ENCODE measurements around the gene INSYN1.
"Not testable (repeated sequence)": the region's sequence is repeated elsewhere in the genome, so short reads cannot be mapped to it uniquely, and the experiment has no call there.

INSYN1 gene, protein sequence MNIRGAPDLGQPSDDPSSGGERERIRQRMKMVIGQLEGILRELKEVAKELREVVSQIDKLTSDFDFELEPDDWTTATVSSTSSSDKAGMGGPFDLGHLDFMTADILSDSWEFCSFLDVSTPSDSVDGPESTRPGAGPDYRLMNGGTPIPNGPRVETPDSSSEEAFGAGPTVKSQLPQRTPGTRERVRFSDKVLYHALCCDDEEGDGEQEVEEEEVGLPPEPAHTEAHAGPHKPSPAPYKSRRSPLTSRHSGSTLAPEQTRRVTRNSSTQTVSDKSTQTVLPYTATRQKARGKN

DNA sequence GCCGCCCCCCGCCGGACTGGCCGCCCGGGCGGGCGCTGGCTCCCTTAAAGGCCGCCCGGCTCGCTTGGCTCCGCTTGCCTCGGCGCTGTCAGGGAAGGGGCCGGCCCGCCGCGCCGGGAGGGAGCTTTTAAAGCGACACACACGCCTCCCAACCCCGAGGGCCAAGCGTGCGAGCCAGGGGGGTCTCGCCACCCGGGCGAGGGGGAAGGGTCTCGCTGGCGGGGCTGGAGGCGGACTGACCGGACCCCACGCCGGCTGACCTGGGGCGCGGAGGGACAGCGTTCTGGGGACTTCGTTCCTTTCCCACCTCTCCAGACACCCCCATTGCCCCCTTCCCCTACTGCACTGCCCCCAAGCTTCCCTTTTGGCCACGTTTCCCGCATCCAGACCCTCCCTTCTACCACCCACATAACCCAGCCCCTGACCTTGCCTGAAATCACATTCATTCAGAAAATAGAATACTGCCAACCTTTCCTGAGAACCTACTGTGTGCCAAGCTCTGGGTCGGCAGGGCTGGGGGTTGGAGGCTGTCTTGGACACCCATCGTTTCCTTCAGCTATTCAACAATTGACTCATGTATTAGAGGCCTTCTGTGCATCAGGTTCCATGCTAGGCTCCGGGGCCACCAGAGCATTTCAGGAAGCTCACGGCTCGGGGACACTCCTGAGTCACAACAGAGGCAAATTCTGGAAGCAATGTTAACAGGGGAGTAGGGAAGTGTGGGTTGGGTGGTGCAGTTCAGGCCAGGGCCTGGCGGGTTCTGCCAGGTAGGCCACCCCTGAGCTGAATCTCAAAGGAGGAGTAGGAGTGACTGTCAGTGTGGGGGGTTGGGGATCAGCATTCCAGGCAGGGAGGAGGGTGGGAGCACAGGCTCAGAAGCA is at the start of gene INSYN1:
Gene INSYN1 (minus strand): TSS at position 102 of the 881 bp plus-strand sequence. CDS start 2,221 bp downstream, outside the sequence.
- ATAC-seq = no peak
- no peaks in the 10 kb centered on the region for H3K9me3 Mint-ChIP-seq
- H3K36me3 Mint-ChIP-seq = no peaks in the 10 kb centered on the region
- no peak for DNase-seq (ENCODE audit: low spot score in 2 of 2)
- H3K27ac Mint-ChIP-seq = no peak within 1 kb of the TSS
- no peaks in the 10 kb centered on the region for H3K4me1 Mint-ChIP-seq
- no peak within 1 kb of the TSS for H3K4me3 Mint-ChIP-seq

DNA sequence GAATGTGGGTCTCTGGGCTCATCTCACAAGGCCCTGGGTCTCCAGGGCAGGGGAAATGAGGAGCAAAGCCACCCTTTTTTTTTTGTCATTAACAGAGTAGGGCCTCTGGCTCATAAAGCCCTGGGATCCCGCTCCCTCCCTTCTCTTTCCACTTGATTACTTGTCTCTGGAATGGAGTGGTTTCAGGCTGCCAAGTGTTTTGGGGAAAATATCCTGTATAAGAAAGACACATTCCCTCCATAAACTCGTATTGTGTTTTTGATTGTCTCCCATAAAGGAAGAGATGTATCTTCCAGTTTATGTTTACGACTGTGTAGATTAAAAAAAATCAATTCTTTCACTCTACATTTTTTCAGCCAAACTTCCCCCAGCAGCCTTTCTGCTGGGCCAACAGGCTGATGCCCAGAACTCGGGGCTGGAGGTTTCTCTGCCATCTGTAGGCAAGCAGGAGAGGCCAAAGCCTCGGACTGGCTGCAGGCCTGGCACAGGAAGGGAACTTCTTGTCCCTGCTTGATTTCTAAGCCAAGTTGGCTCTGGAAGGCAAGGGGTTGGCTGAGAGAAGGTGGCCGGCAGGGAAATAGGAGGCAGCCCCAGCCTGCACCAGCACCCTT is 49.4 kb upstream of the INSYN1 start:
- no peaks in the 10 kb centered on the region for H3K9me3 Mint-ChIP-seq
- no peak overlapping the region for H3K27ac Mint-ChIP-seq
- no peak overlapping the region for H3K4me3 Mint-ChIP-seq
- no peak for DNase-seq (ENCODE audit: low spot score in 2 of 2)
- H3K4me1 Mint-ChIP-seq = no peaks in the 10 kb centered on the region
- no peaks in the 10 kb centered on the region for H3K36me3 Mint-ChIP-seq
- ATAC-seq = no peak

DNA sequence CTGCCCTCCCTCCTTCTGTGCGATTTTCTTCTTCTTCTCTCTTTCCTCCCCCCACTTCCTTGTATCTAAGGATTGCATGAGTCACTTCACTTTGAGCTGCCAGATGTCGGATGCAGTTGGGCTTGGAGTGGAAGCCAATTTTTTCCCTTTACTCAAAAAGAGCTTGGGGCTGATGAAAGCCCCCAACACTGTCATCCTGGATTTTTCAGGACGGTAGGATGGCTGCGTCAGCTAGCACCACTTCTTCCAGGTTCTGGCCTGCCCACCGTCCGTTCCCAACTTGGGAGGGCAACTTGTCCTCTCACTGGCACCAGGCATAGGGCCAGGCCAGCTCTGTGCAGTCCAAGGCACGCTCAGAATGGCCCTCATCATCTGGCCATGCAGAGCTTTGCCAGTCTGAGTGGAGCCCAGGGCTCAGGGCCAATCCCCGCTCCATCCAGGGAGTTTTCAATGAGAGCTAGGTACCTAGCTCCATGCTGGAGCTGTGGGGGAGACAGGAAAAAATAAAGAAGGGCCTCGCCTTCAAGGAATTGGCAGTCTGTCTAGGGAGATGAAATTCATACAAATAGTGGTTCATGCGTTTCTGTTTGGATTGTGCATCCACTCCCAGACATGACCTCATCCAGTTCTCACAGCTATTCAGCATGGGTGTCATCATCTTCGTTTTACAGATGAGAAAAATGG is 47.7 kb upstream of the INSYN1 start:
- Mint-ChIP-seq H3K27ac (no peak overlapping the region), H3K36me3 (no peaks in the 10 kb centered on the region), H3K9me3 (no peaks in the 10 kb centered on the region), H3K4me3 (no peak overlapping the region), H3K4me1 (no peaks in the 10 kb centered on the region)
- no peak for ATAC-seq
- no peak for DNase-seq (ENCODE audit: low spot score in 2 of 2)

DNA sequence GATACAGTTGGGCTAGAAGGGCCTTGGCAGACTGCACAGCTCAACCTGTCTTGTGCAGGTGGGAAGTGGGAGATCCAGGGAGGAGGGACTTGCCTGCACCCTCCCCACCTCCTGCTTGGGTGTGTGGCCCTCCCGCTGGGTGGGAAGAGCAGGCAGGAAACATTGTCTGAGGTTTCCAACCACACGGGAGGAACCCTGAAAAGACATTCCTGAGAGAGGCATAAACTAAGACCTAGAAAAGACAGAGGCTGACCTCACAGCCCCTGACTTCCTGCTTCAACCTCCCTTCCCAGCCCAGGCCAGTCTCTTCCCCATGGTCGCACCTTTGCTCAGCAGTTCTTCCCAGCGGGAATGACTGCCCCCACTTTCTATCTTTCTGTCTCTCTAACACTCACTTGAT is 46.3 kb upstream of the INSYN1 start:
- no peak overlapping the region for H3K4me3 Mint-ChIP-seq
- no peaks in the 10 kb centered on the region for H3K9me3 Mint-ChIP-seq
- H3K4me1 Mint-ChIP-seq = no peaks in the 10 kb centered on the region
- no peak overlapping the region for H3K27ac Mint-ChIP-seq
- ATAC-seq (no peak), DNase-seq (ENCODE audit: low spot score in 2 of 2) (no peak)
- H3K36me3 Mint-ChIP-seq = no peaks in the 10 kb centered on the region

DNA sequence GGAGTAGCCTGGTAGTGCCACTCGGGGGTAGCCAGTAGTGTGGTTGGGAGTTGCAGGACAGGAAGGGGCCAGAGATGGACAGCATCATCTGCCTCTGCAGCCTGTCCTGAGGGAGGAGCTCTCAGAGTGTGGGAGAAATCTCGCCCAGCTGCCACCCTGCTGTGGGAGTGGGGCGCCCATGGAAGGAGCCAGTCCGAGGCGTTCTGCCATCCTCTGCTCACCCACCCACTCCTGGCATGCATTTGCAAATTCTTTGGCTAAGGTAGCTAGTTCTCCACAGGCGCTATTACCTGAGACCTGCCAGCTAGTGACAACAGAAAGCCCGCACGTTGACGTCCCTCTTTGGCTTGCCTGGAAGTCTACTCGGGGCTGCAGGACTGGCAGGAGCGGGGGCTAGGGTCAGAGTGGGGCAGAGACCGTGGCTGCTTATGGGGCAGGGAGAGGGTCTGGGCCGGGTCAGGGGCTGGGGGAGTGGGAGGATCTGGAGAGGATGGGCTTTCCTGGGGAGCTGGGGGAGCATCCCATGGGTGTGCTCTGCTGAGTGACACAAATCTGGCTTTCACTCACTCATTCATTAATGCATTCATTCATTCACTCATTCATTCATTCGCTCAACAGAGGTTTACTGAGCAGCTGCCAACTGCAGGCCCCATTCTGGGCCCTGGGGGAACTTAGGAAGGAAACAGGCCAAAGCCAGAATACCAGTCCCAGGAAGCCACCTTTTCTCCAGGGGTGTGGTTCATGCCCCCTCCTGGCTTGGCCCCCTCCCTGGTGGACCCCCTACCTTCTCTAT is 44.4 kb upstream of the INSYN1 start:
- no peak overlapping the region for H3K4me3 Mint-ChIP-seq
- DNase-seq (ENCODE audit: low spot score in 2 of 2) = no peak
- ATAC-seq = no peak

DNA sequence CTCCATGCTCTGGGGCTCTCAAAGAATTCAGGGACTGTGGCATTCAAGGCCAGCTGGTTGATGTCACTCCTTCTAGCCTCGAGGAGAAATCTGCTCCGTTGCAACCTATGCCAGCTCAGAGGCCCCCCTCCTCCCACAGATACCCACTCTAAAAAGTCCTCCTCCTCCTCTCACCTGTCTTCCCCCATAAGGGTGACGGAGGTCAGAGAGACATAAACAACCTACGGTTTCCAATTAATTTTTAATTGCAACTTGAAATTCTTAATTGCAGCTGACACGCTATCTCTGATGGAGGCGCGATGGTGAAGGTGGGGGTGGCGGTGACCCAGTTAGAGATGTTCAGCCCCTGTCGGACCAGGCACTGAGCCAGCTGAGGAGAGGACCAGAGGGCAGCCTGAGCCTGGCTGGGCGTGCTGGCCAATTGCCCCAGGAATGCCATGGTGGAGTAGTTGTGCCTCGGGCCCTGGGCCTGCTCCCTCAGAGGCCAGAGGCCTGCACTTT is 43.2 kb upstream of the INSYN1 start:
- H3K27ac Mint-ChIP-seq = no peak overlapping the region
- no peaks in the 10 kb centered on the region for H3K36me3 Mint-ChIP-seq
- H3K4me3 Mint-ChIP-seq = no peak overlapping the region
- no peaks in the 10 kb centered on the region for H3K4me1 Mint-ChIP-seq
- no peak for DNase-seq (ENCODE audit: low spot score in 2 of 2)
- no peaks in the 10 kb centered on the region for H3K9me3 Mint-ChIP-seq
- ATAC-seq = no peak

More for the DNA sequence above, 44.4 kb upstream of the INSYN1 start:
- H3K9me3 Mint-ChIP-seq = no peaks in the 10 kb centered on the region
- H3K4me1 Mint-ChIP-seq = no peaks in the 10 kb centered on the region
- no peak overlapping the region for H3K27ac Mint-ChIP-seq
- no peaks in the 10 kb centered on the region for H3K36me3 Mint-ChIP-seq

DNA sequence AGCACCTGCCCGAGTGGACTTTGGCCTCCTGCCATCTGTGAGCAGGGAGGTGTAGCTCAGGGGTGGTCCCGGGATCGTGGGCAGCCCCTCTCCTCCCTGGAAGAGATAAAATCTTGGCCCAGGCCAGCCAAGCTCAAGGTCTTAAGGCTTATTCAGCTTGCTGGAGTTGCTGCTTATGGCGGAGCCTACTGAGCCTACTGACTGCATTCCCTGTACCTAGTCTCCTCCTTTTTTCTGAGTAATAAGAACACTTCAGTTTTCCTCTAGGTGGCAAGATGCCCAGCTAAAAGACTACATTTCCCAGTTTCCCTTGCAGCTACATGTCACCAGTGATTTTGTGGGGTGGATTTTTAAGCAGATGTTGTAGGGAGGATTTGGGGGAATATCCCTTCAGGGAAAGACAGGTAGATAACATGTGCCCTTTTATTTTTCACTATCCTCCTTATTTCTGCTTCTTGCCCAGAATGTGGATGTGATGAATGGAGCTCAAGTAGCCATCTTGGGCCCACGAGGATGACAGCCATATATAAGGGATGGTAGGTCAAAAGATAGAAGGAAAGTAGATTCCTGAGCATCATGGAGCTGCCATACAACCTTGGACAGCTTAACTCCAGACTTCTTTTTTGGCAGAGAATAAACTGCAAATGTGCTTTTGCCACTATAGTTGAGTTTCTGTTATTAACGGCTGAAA is 41.4 kb upstream of the INSYN1 start:
- Mint-ChIP-seq H3K4me1 (no peaks in the 10 kb centered on the region), H3K36me3 (no peaks in the 10 kb centered on the region), H3K27ac (no peak overlapping the region), H3K9me3 (no peaks in the 10 kb centered on the region), H3K4me3 (no peak overlapping the region)
- ATAC-seq (no peak), DNase-seq (ENCODE audit: low spot score in 2 of 2) (no peak)

DNA sequence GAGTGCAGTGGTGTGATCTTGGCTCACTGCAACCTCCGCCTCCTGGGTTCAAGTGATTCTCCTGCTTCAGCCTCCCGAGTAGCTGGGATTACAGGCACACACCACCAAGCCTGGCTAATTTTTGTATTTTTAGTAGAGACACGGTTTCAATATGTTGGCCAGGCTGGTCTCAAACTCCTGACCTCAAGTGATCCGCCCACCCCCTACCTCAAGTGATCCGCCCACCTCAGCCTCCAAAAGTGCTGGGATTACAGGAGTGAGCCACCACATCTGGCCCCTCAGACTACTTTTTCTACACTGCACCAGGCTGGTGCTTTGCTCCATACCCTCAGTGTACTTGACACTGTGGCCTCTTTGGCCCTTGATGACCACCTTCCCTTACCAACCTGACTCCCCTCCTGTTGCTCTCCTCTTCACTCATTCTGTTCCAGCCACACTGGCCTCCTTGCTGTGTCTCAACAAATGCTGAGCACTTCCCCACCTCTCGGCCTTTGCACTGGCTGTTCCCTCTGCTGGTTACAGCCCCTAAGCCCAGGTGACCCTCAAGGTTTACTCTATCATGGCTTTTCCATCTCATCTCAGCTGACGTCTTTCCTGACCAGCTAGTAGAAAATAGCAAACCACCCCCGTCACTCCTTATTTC is 39.9 kb upstream of the INSYN1 start:
- H3K27ac Mint-ChIP-seq; ATAC-seq; H3K9me3 Mint-ChIP-seq; H3K4me1 Mint-ChIP-seq; H3K36me3 Mint-ChIP-seq; H3K4me3 Mint-ChIP-seq; DNase-seq (ENCODE audit: low spot score in 2 of 2): not testable (repeated sequence)

DNA sequence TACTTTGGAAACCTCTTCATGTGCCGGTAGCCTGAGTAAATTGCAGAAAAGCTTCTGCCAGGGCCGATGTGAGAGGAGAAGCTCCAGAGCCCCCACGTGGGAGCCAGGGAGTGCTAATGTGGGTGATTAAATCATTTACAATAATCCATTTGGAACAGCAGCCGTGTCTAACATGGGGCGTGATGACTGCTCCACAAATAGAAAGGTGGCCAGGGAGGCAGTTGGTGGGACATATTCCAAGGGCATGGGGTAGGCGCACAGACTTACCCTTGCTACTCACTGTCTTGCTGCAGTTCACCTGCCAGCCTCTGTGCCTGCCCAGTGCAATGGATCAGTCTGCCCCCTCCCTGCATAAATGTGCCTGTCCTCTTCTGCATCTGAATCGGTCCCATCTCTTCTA is 39.3 kb upstream of the INSYN1 start:
- Mint-ChIP-seq H3K4me1 (no peaks in the 10 kb centered on the region), H3K4me3 (no peak overlapping the region), H3K27ac (no peak overlapping the region), H3K36me3 (no peaks in the 10 kb centered on the region), H3K9me3 (no peaks in the 10 kb centered on the region)
- ATAC-seq (no peak), DNase-seq (ENCODE audit: low spot score in 2 of 2) (no peak)

DNA sequence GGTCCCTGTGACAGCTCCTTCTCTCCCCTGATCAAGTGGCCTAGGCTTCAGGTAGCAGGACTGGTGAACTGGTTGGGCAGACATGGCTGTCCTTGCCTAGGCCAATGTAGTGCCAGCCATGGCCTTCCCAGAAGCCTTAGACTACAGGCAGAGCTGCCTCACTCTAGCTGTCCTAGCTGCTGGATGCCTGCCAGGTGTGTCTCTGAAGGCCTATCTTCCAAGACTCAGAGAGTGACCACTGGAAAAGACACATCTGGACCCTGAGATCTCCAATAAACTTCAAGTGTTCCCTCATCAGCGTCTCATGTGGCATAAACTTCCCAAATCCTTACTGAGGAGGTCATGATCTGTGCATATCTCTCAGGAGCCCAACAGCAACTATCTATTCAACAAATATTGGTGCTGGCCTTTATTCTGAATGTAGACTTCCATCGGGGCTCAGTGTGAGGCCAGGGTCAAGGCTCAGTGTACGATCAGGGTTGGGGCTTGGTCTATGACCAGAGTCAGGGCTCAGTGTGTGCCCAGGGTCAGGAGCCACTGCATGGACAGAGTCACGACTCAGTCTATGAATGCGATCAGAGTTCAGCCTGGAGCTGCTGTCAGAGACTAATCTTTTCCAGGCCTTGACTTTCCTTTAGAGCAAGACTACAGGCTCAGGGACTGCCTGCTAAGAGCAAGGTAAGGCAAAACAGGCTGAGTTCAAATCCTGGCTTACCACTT is 36.5 kb upstream of the INSYN1 start:
- no peak for ATAC-seq
- Mint-ChIP-seq H3K36me3 (no peaks in the 10 kb centered on the region), H3K9me3 (no peaks in the 10 kb centered on the region), H3K27ac (no peak overlapping the region), H3K4me1 (no peaks in the 10 kb centered on the region), H3K4me3 (no peak overlapping the region)
- DNase-seq (ENCODE audit: low spot score in 2 of 2) = no peak

DNA sequence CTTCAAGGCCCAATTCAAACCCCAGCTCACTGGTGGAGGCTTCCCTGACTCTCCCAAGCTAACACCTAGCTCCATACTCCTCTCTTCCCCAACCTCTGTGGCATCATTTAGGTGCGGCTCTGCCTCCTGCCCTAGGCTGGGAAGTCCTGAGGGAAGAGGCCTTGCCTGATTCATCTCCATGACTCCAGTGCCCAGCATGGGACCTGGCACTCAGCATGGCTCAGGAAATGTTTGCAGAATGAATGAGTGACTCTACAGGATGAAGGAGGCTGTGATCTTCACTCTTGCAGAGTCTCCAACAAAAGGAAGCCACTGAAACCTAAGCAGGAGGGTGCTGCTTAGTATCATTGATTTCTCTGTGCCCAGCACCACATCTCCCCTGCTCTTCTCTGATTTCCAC is 34.5 kb upstream of the INSYN1 start:
- Mint-ChIP-seq H3K4me1 (no peaks in the 10 kb centered on the region), H3K36me3 (no peaks in the 10 kb centered on the region), H3K9me3 (no peaks in the 10 kb centered on the region), H3K4me3 (no peak overlapping the region), H3K27ac (no peak overlapping the region)
- DNase-seq (ENCODE audit: low spot score in 2 of 2) (no peak), ATAC-seq (no peak)

DNA sequence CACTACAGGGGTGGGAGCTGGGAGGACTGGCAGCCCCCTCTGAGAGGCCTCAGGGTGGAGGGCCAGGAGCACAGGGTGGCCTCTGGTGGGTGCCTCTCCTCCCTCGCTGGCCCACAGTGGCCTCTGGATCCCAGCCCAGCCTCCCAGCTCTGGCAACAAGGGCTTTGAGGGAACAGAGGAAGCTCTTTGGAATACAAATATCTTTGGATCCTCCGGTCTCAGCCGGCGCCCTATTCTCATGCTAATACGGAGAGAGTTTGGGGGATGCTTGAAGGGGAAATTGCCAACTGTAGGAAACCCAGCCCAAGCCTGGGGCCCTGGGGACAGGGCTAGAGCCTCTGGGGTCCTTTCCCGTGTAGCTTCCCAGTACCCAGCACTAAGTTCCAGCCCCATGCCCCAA is 33.4 kb upstream of the INSYN1 start:
- Mint-ChIP-seq H3K36me3 (no peaks in the 10 kb centered on the region), H3K9me3 (no peaks in the 10 kb centered on the region), H3K4me3 (no peak overlapping the region), H3K4me1 (no peaks in the 10 kb centered on the region), H3K27ac (no peak overlapping the region)
- no peak for DNase-seq (ENCODE audit: low spot score in 2 of 2)
- ATAC-seq = no peak

DNA sequence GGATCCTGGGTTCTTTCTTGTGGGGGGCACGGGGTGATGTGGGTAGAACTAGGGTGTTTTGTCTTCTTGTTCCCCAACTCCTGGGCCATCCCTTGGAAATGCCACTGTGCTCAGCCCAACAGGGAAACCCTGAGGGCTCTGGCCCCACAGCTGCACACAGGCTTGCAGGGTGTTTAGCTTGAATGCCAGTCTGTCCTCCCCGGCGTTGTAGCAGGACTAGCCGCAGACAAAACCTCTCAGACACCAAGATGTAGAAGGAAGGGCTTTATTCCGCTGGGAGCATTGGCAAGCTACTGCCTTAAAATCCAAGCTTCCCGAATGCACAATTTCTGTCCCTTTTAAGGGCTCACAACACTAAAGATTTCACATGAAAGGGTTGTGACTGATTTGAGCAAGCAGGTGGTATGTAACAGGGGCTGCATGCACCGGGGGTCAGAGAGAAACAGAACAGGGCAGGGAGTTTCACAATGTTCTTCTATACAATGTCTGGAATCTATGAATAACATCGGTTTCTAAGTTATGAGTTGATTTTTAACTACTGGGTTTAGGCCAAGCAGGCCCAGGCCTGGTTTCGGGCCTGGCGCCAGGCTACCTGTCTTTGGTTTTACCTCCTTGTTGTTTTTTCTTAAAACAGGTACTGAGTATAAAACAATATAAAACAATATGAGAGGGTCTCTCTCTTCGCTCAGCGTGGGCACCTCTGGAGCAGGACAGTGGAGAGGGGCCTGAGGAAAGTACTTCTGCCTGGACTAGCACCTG is 32.3 kb upstream of the INSYN1 start:
- not testable (repeated sequence) for H3K4me3 Mint-ChIP-seq; ATAC-seq; H3K27ac Mint-ChIP-seq; H3K9me3 Mint-ChIP-seq; H3K4me1 Mint-ChIP-seq; H3K36me3 Mint-ChIP-seq; DNase-seq (ENCODE audit: low spot score in 2 of 2)
